HG03457 (cell line): ENCODE data around the gene ID1.
"Not testable (repeated sequence)": the region's sequence is repeated elsewhere in the genome, so short reads cannot be mapped to it uniquely, and the experiment has no call there.

Experiments
- ATAC-seq: cut with Tn5 transposase; IDR thresholded peaks from one replicate; pipeline ENCODE4 v1.9.1; 2021; ENCODE audit warnings: moderate number of reproducible peaks; ENCODE audit not compliant: unreplicated experiment

Gene ID1

GRCh38 chr20:31572701-31573554, 32.2 kb upstream of the ID1 start:
- peak; percentile 85 for ATAC-seq

- ATAC-seq = no peak
These were observed 31.4 kb upstream of the ID1 start for GRCh38 chr20:31573555-31574321.

- not testable (repeated sequence) for ATAC-seq
These were observed 30.1 kb upstream of the ID1 start for GRCh38 chr20:31574986-31575385.

- no peak for ATAC-seq
These were observed 28.3 kb upstream of the ID1 start for GRCh38 chr20:31576751-31577150.

- ATAC-seq = no peak
These were observed 27.9 kb upstream of the ID1 start for GRCh38 chr20:31577194-31577593.

- no peak for ATAC-seq
These were observed 26.5 kb upstream of the ID1 start for GRCh38 chr20:31578448-31579138.

GRCh38 chr20:31579245-31579644, 25.8 kb upstream of the ID1 start:
- no peak for ATAC-seq

GRCh38 chr20:31579941-31580651, 25.0 kb upstream of the ID1 start:
- not testable (repeated sequence) for ATAC-seq

GRCh38 chr20:31580706-31581105, 24.4 kb upstream of the ID1 start:
- no peak for ATAC-seq

GRCh38 chr20:31581391-31581790, 23.7 kb upstream of the ID1 start:
- no peak for ATAC-seq

- ATAC-seq = no peak
These were observed 17.3 kb upstream of the ID1 start for GRCh38 chr20:31587545-31588389.

- no peak for ATAC-seq
These were observed 14.3 kb upstream of the ID1 start for GRCh38 chr20:31590717-31591225.

GRCh38 chr20:31593221-31594001, 11.7 kb upstream of the ID1 start:
- ATAC-seq = no peak

- no peak for ATAC-seq
These were observed 11.0 kb upstream of the ID1 start for GRCh38 chr20:31594002-31594557.

GRCh38 chr20:31594558-31595379, 10.3 kb upstream of the ID1 start:
- ATAC-seq = no peak

GRCh38 chr20:31595380-31595653, 9.8 kb upstream of the ID1 start:
- no peak for ATAC-seq

GRCh38 chr20:31595654-31596411, 9.3 kb upstream of the ID1 start:
- no peak for ATAC-seq

GRCh38 chr20:31596412-31596715, 8.7 kb upstream of the ID1 start:
- ATAC-seq = not testable (repeated sequence)
